ENCODE results near the gene LDOC1.

- TF ChIP-seq POLR2AphosphoS5 (IDR thresholded peaks at IDR 0.05; ENCODE audit: low read depth, low read length): no peak
- no peak for TF ChIP-seq REST (IDR thresholded peaks at IDR 0.05; ENCODE audit: insufficient read depth in 1 of 2, low read depth in 2 of 2, low read length in 2 of 2)
Observed at GRCh38 chrX:141127146-141127545, 49.8 kb downstream of the LDOC1 start.

Data from PFSK-1 (cell line).